ENCODE data around the gene SEMA3D. TPM values are rescaled to one million over a fixed set of nuclear protein-coding genes. Genes with fewer than 3 reads are reported as not detected.

Gene SEMA3D
- total RNA-seq, 4 donors from 2014 or later, result 4.8 to 12.7 (median 9.8) TPM

DNA sequence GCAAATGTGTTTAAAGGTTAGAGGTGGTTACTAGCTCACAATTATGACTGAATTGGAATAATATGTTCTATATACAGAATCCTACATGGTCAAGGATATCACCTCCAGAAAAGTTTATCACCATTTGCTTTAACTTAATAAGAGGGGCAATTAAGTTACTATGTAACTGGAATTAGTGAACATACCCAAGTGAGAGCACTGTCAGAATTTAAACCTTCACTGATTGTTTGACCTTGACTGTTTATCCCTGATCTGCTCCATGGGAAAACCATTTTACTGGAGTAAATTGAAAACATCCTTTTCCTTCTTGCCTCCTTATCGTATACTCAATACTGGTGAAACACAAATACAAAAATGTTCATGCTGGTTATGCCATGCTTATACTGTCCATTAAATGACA, 107.4 kb downstream of the SEMA3D start:
- no peak overlapping the region for H3K27ac ChIP-seq
- H3K9me3 ChIP-seq, result no peaks in the 10 kb centered on the region
- H3K4me1 ChIP-seq, result no peaks in the 10 kb centered on the region
- no peaks in the 10 kb centered on the region for H3K27me3 ChIP-seq
- no peak for DNase-seq (ENCODE audit: low spot score in 2 of 2)
- H3K4me3 ChIP-seq, result no peak overlapping the region
- TF ChIP-seq, protein P1, sequence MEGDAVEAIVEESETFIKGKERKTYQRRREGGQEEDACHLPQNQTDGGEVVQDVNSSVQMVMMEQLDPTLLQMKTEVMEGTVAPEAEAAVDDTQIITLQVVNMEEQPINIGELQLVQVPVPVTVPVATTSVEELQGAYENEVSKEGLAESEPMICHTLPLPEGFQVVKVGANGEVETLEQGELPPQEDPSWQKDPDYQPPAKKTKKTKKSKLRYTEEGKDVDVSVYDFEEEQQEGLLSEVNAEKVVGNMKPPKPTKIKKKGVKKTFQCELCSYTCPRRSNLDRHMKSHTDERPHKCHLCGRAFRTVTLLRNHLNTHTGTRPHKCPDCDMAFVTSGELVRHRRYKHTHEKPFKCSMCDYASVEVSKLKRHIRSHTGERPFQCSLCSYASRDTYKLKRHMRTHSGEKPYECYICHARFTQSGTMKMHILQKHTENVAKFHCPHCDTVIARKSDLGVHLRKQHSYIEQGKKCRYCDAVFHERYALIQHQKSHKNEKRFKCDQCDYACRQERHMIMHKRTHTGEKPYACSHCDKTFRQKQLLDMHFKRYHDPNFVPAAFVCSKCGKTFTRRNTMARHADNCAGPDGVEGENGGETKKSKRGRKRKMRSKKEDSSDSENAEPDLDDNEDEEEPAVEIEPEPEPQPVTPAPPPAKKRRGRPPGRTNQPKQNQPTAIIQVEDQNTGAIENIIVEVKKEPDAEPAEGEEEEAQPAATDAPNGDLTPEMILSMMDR (IDR thresholded peaks at IDR 0.05), result no peak
- TF ChIP-seq EP300 (IDR thresholded peaks at IDR 0.05) (no peak), POLR2A (IDR thresholded peaks at IDR 0.05) (no peak)
- H3K36me3 ChIP-seq, result no peaks in the 10 kb centered on the region
- WGBS, 2 donors, result 48 to 74% methylated on average over 1 of the region's 1 CpG

DNA sequence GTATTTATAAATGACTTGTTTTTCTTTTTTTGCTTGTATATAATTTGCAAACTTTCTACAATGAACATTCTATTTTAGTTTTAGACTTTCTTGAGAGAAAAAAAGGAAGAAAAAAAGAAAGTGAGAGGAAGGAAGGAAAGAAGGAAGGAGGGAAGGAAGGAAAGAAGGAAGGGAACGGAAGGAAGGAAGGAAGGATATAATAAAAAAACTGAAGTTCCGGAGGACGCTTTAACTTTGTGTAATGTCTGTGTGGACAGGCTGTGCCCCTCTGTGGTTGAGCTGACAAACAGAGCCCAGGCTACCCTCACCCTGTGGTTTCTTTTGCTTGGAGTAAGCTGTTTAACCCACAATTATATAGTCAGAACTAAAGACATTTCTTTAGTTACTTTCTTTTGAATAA, 108.7 kb downstream of the SEMA3D start:
- H3K9me3 ChIP-seq, result no peaks in the 10 kb centered on the region
- DNase-seq (ENCODE audit: low spot score in 2 of 2), result no peak
- TF ChIP-seq EP300 (IDR thresholded peaks at IDR 0.05), result no peak
- TF ChIP-seq, protein P1 (IDR thresholded peaks at IDR 0.05), result no peak
- no peak for TF ChIP-seq POLR2A (IDR thresholded peaks at IDR 0.05)
- H3K27me3 ChIP-seq, result no peaks in the 10 kb centered on the region
- WGBS, 2 donors, result 67 to 82% methylated on average over 3 of the region's 3 CpGs
- H3K4me1 ChIP-seq, result no peaks in the 10 kb centered on the region
- H3K27ac ChIP-seq, result no peak overlapping the region
- H3K36me3 ChIP-seq, result no peaks in the 10 kb centered on the region
- no peak overlapping the region for H3K4me3 ChIP-seq

DNA sequence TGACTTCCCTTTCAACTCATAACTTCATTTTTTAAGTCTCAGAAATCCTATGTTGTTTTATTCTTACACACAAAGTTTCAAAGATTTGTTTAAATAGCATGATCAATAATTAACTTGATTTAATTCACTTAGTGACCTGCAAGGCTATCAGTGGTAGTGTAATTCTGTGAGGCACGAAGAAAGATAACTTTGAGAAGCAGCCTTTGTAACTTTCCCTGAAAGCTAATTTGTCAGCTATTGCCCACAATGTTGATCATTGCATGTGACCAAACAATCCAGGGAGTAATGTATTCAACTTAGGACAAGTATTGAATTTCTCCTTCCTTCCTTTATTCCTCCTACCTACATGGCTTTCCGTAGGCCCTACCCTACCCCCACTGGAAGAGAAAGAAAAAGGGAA, 111.0 kb downstream of the SEMA3D start:
- no peaks in the 10 kb centered on the region for H3K36me3 ChIP-seq
- no peaks in the 10 kb centered on the region for H3K4me1 ChIP-seq
- TF ChIP-seq EP300 (IDR thresholded peaks at IDR 0.05), result no peak
- TF ChIP-seq POLR2A (IDR thresholded peaks at IDR 0.05), result no peak
- TF ChIP-seq, protein P1 (IDR thresholded peaks at IDR 0.05), result no peak
- no peak for DNase-seq (ENCODE audit: low spot score in 2 of 2)
- no peaks in the 10 kb centered on the region for H3K27me3 ChIP-seq
- WGBS, 2 donors, result 89 to 91% methylated on average over 2 of the region's 2 CpGs
- no peak overlapping the region for H3K27ac ChIP-seq
- H3K4me3 ChIP-seq, result no peak overlapping the region
- H3K9me3 ChIP-seq, result no peaks in the 10 kb centered on the region

DNA sequence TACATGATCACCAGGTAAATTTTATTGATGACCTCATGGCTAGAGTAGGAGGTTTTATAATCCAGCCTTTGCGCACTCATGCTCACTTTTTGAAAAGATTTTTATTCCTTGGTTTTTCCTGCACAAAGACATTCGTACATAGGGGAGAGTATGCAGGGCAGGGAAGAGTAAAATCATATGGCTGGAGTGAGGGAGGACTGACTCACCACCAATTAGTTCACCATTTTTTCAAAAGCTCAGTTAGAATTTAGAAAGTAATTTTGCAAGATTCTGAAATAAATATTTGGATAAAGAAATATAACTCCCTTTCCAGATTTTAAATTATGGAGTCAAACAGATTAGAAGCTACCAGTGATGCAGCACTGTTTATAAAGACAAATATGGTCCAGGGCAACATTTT, 111.9 kb downstream of the SEMA3D start:
- Histone ChIP-seq H3K27ac (no peak overlapping the region), H3K4me1 (no peaks in the 10 kb centered on the region), H3K27me3 (no peaks in the 10 kb centered on the region), H3K36me3 (no peaks in the 10 kb centered on the region), H3K9me3 (no peaks in the 10 kb centered on the region), H3K4me3 (peak overlapping the region in 1 of 4 donors; percentile 8)
- no peak for DNase-seq (ENCODE audit: low spot score in 2 of 2)
- WGBS, 2 donors, result 91 to 100% methylated on average over 2 of the region's 2 CpGs
- TF ChIP-seq, protein P1 (IDR thresholded peaks at IDR 0.05), result no peak
- TF ChIP-seq EP300 (IDR thresholded peaks at IDR 0.05) (no peak), POLR2A (IDR thresholded peaks at IDR 0.05) (no peak)

DNA sequence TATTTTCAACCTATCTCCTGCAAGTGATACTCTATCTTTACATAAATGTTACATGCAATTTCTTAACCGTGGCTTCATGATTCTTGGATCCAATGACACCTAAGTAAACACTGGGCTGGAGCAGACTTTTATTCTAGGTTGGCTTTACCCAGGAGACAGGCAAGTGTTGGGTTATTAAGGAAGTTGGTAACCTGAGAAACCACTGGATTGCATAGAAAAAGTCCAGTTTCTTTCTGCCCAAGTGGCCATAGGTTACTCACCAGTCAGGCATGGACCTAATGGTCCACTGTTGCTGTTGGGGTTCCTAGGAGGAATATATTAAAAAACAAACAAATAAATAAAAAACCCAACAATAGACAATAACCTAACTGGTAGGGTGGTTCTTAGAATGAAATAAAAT, 112.8 kb downstream of the SEMA3D start:
- WGBS, 2 donors, result 79 to 81% methylated on average over 1 of the region's 1 CpG
- no peak overlapping the region for H3K27ac ChIP-seq
- no peaks in the 10 kb centered on the region for H3K9me3 ChIP-seq
- peaks cover 0 to 6% (median 0%) of the 10 kb centered on the region in 4 donors for H3K4me1 ChIP-seq
- TF ChIP-seq POLR2A (IDR thresholded peaks at IDR 0.05) (no peak), EP300 (IDR thresholded peaks at IDR 0.05) (no peak)
- TF ChIP-seq, protein P1 (IDR thresholded peaks at IDR 0.05), result no peak
- no peaks in the 10 kb centered on the region for H3K36me3 ChIP-seq
- no peak overlapping the region for H3K4me3 ChIP-seq
- H3K27me3 ChIP-seq, result no peaks in the 10 kb centered on the region
- DNase-seq (ENCODE audit: low spot score in 2 of 2), result no peak

Data from tibial nerve (tissue), 4 donors.